Calu3 (cell line): Measurements from ENCODE around the gene RBM4B. TPM values are rescaled to one million over a fixed set of nuclear protein-coding genes. Genes with fewer than 3 reads are reported as not detected.
A peak's percentile ranks its signal among the peaks of the same experiment; 100 is the strongest.

ENCODE experiments used
- BruUV-seq: library from RNA; stranded (reverse); fragments of 400-500 nt; replicated peaks from 2 replicates; lab custom pipeline; 2021; lab: Mats Ljungman, UMichigan
- CTCF ChIA-PET: fragments of 300-600 bp; sonication (Branson Sonifier 250); formaldehyde crosslinking; loops from one replicate; lab custom pipeline; 2022; ENCODE audit warnings: antibody characterized with exemption; lab: Charles Lee
- DNase-seq: peaks from one replicate; pipeline ENCODE4 v3.0.0; 2022
- H3K27ac Mint-ChIP-seq: one replicate; pipeline ENCODE4 v1.8.0; 2022; ENCODE audit warnings: mixed read lengths; ENCODE audit not compliant: unreplicated experiment
- H3K27me3 Mint-ChIP-seq: one replicate; pipeline ENCODE4 v1.8.0; 2022; ENCODE audit warnings: mixed read lengths; ENCODE audit not compliant: unreplicated experiment
- H3K36me3 Mint-ChIP-seq: one replicate; pipeline ENCODE4 v1.8.0; 2022; ENCODE audit warnings: mild to moderate bottlenecking, moderate library complexity, mixed read lengths; ENCODE audit not compliant: insufficient read depth, unreplicated experiment
- H3K4me1 Mint-ChIP-seq: one replicate; pipeline ENCODE4 v1.8.0; 2022; ENCODE audit warnings: mild to moderate bottlenecking, low read depth, mixed read lengths; ENCODE audit not compliant: unreplicated experiment
- H3K4me3 Mint-ChIP-seq: one replicate; pipeline ENCODE4 v1.8.0; 2022; ENCODE audit warnings: mild to moderate bottlenecking, low read depth, moderate library complexity, mixed read lengths; ENCODE audit not compliant: unreplicated experiment
- H3K9me3 Mint-ChIP-seq: one replicate; pipeline ENCODE4 v1.8.0; 2022; ENCODE audit warnings: low read depth, mixed read lengths; ENCODE audit not compliant: unreplicated experiment
- CTCF ChIP-seq: fragments of 200-600 bp; IDR thresholded peaks from one replicate; pipeline ENCODE4 v1.8.0; 2022; ENCODE audit warnings: antibody characterized with exemption; ENCODE audit not compliant: unreplicated experiment
- intact Hi-C: fragments of 100-400 bp; cut with micrococcal nuclease; formaldehyde crosslinking; loops from one replicate; pipeline ENCODE4 v1.10.0; 2022; ENCODE audit not compliant: unreplicated experiment
- total RNA-seq: library from RNA; stranded (reverse); gene quantifications from 2 replicates; pipeline ENCODE4 v1.2.3, GENCODE V29; 2022

Gene RBM4B
- total RNA-seq, 1 experiment from 2014 or later = 23.0 TPM

DNA sequence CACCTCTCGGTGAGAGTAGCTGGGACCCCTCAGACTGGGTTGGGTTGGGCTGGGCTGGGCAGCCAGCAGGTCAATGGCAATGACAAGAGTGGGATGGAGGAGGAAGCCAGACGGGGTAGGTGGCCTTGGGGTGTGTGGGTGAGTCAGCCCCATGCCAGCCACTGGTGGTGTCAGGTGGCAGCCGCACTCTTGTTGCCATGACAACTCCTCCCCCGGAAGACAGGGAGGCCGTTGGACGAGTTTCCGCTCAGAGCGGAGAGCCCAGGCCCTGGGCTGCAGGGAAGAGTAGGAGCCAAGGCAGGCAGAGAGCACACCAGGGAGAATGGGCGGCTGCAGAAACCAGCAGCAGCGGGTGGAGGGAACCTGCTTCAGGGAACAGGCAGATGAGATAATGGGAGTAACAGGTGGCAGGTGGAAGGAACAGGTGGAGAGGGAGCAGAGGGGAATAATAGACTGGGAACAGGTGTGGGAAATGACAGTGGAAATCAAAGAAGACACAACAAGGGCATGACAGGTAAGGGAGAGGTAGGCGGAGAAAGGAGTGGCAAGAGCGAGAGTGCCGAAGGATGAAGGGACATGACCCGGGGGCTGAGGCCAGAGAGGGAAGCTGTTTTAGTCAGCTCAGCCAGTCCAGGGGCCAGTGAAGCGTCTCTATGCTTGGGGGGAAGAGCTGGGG, 42.7 kb upstream of the RBM4B start:
- no TSS peak for BruUV-seq
- peak; percentile 97 for DNase-seq
- Mint-ChIP-seq H3K27ac (peak overlapping the region; percentile 89), H3K4me1 (peaks cover 52% of the 10 kb centered on the region), H3K4me3 (peak overlapping the region; percentile 67), H3K27me3 (no peaks in the 10 kb centered on the region), H3K9me3 (no peaks in the 10 kb centered on the region), H3K36me3 (peaks cover 40% of the 10 kb centered on the region)
- CTCF ChIA-PET = interaction anchor here (0.6 to 1.0 kb wide), 3 partner anchors 22 to 124 kb away, joined by 3 to 6 read pairs (median 4); no protein-coding TSS in a partner anchor
- intact Hi-C loops = no loop called here
- no peak for TF ChIP-seq CTCF

DNA sequence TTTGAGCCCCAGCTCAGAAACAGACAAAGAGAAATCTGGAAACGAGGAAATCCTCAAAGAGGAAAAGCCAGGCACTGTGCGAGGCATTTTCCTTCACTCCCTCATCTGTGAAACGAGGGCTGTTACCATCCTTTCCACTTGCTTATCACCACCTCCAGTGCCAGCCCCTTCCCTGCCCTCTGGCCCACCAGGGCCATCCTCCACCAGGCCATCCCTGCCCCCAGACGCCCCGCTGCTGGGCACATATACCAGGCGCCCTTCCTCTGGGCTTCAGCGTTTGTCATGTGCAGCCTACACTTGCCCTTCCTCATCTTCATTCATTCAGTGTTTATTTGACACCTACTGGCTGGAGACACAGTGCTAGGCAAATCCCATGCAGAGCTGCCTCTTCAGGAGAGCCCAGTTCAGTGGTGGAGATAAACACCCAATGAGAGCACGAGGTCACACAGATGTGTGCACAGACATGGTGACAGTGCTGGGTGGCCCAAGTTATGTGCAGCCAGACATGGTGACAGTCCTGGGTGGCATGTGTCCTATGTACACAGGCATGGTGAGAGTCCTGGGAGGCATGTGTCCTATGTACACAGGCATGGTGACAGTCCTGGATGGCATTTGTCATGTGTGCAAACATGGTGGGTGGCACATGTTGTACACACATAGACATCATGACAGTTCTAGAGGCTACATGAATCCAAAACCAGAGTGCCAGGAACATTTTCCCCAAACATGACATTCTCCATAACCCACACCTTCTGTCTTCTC, 41.6 kb upstream of the RBM4B start:
- H3K27ac Mint-ChIP-seq = peak overlapping the region; percentile 89
- DNase-seq = no peak
- peaks cover 52% of the 10 kb centered on the region for H3K4me1 Mint-ChIP-seq
- no TSS peak for BruUV-seq
- H3K27me3 Mint-ChIP-seq = no peaks in the 10 kb centered on the region
- no peak for TF ChIP-seq CTCF
- peaks cover 46% of the 10 kb centered on the region for H3K36me3 Mint-ChIP-seq
- CTCF ChIA-PET = interaction anchor here (0.6 to 1.0 kb wide), 4 partner anchors 23 to 199 kb away, joined by 4 to 6 read pairs (median 4); no protein-coding TSS in a partner anchor
- H3K9me3 Mint-ChIP-seq = no peaks in the 10 kb centered on the region
- intact Hi-C loops = no loop called here
- H3K4me3 Mint-ChIP-seq = peak overlapping the region; percentile 89

DNA sequence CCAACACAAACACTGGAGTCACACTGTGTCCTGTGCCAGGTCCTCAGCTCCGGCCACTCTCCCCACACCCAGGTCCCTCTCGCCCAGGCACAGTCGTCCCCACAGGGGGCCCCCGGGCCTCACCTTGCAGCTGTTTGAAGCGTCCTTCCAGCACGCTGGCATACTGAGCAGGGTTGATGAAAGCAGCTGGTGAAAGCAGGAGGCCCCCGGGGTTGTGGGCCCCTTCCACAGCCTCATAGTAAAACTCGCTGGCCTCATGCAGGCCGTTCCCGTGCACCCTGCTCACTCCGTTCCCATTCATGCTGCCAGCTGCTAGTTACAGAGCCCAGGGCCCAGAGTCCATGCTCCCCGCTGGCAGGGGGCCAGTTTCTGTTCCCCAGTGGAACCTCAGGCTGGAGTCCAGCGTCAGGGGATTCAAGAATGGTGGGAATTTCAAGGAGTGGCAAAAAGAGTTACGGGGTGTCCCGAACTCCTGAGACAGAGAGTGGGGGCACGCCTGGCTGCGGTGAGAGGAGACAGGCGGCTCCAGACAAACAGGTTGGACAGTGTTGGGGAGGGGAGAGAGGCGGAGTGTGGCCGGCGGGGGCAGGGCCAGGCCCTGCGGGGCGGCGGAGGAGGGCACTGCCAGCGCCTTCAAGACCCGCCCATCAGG, 40.8 kb upstream of the RBM4B start:
- DNase-seq = peak; percentile 89
- Mint-ChIP-seq H3K27ac (peak overlapping the region; percentile 89), H3K4me1 (peaks cover 52% of the 10 kb centered on the region), H3K9me3 (no peaks in the 10 kb centered on the region), H3K36me3 (peaks cover 48% of the 10 kb centered on the region), H3K4me3 (peak overlapping the region; percentile 89), H3K27me3 (no peaks in the 10 kb centered on the region)
- CTCF ChIA-PET = interaction anchor here (1.0 kb wide), 1 partner anchor 10 kb away, joined by 3 read pairs; the partner anchor contains the start of gene SPTBN2
- TF ChIP-seq CTCF = peak; percentile 39
- BruUV-seq = no TSS peak
- intact Hi-C loops = no loop called here

GRCh38 chr11:66717925-66718319, 40.2 kb upstream of the RBM4B start:
- Mint-ChIP-seq H3K9me3 (no peaks in the 10 kb centered on the region), H3K27me3 (no peaks in the 10 kb centered on the region), H3K27ac (peak overlapping the region; percentile 89), H3K4me1 (peaks cover 52% of the 10 kb centered on the region), H3K36me3 (peaks cover 52% of the 10 kb centered on the region), H3K4me3 (peak overlapping the region; percentile 89)
- DNase-seq = no peak
- CTCF ChIA-PET = interaction anchor here (1.0 kb wide), 1 partner anchor 11 kb away, joined by 3 read pairs; the partner anchor contains the start of gene SPTBN2
- no TSS peak for BruUV-seq
- intact Hi-C loops = no loop called here
- TF ChIP-seq CTCF = no peak
